Thyroid gland (tissue), 4 donors: ENCODE results near the gene HHATL. TPM values are rescaled to one million over a fixed set of nuclear protein-coding genes. Genes with fewer than 3 reads are reported as not detected.

Experiments
- DNase-seq, 2 donors: peaks; one replicate each; pipeline ENCODE4 v3.0.0-alpha.2; 2019
- H3K27ac ChIP-seq, 3 donors: fragments of 200-600 bp; sonication (generic); 1 replicate in 2 of 3; 2 replicates in 1 of 3; pipeline ENCODE4 v1.5.1; 2016 to 2019; ENCODE audit warnings: mild to moderate bottlenecking in 1 of 3, moderate library complexity in 1 of 3
- H3K27me3 ChIP-seq: fragments of 200-600 bp; sonication (generic); one replicate; pipeline ENCODE4 v1.5.1; 2019
- H3K36me3 ChIP-seq, 2 donors: fragments of 200-600 bp; sonication (generic); one replicate each; pipeline ENCODE4 v1.5.1; 2016 to 2019
- H3K4me1 ChIP-seq, 2 donors: fragments of 200-600 bp; sonication (generic); one replicate each; pipeline ENCODE4 v1.5.1; 2017 to 2019
- H3K4me3 ChIP-seq, 3 donors: fragments of 200-600 bp; sonication (generic); replicated peaks in 1 of 3; 1 replicate in 2 of 3; 2 replicates in 1 of 3; pipeline ENCODE4 v1.5.1; 2016; ENCODE audit warnings: mild to moderate bottlenecking in 1 of 3
- H3K9me3 ChIP-seq: fragments of 200-600 bp; sonication (generic); one replicate; pipeline ENCODE4 v1.5.1; 2017
- POLR2A ChIP-seq, 2 donors: fragments of 450-650 bp; IDR thresholded peaks; one replicate each; pipeline ENCODE4 v1.6.1; 2017; ENCODE audit warnings: antibody characterized with exemption in 2 of 2, mild to moderate bottlenecking in 2 of 2, moderate library complexity in 1 of 2
- WGBS, 2 donors: methylation state at CpG; one replicate each; pipeline ENCODE4 v1.1.5; 2017; 5-methylcytosine and 5-hydroxymethylcytosine counted together
- intact Hi-C: fragments of 100-400 bp; cut with DNase I; formaldehyde crosslinking; loops from one replicate; pipeline ENCODE4 v1.15.1; 2023
- total RNA-seq, 4 donors: library from RNA; depleted of rRNA; stranded (reverse); fragments of >200 nt; gene quantifications; one replicate each; pipeline ENCODE4 v1.2.3, GENCODE V29; 2016
- TF ChIP-seq, protein P1 (sequence below), 6 experiments: fragments of 200-600 bp in 3 of 6; fragments of 450-650 bp in 3 of 6; sonication (generic) in 3 of 6; IDR thresholded peaks; one replicate each; pipeline ENCODE4 v1.5.1; 2016 to 2019; ENCODE audit warnings: antibody characterized with exemption in 6 of 6, mild to moderate bottlenecking in 2 of 6, inconsistent platforms in 1 of 6, moderate library complexity in 1 of 6

The HHATL gene
- total RNA-seq, 4 donors from 2014 or later, result 15.7 to 64.1 (median 32.4) TPM

DNA sequence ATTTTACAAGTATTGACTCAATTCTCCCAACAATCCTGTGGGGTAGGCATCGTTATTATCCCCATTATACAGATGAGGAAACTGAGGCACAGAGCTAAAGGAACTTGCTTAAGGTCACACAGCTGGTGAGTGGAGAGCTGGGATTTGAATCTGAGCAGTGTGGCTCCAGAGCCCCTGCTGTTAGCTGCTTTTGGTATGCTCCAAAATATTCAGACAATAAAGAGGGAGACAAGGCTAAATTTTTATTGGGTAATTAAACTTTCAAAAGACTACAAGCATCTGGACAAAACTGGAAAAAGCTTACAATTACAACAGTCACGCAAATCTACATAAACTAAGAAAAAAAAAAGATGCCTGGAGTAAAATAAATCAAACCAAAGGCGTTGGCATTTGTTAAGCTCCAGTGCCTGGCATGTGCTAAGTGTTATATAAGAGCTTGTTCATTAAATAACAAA is 42.7 kb upstream of the HHATL start:
- 57% methylated on average over 3 of the region's 3 CpGs for WGBS, 2 donors
- intact Hi-C loops, result loop anchor here (10.0 kb wide), 1 partner anchor 141 kb away; the partner anchor contains the start of gene NKTR
- TF ChIP-seq, protein P1, sequence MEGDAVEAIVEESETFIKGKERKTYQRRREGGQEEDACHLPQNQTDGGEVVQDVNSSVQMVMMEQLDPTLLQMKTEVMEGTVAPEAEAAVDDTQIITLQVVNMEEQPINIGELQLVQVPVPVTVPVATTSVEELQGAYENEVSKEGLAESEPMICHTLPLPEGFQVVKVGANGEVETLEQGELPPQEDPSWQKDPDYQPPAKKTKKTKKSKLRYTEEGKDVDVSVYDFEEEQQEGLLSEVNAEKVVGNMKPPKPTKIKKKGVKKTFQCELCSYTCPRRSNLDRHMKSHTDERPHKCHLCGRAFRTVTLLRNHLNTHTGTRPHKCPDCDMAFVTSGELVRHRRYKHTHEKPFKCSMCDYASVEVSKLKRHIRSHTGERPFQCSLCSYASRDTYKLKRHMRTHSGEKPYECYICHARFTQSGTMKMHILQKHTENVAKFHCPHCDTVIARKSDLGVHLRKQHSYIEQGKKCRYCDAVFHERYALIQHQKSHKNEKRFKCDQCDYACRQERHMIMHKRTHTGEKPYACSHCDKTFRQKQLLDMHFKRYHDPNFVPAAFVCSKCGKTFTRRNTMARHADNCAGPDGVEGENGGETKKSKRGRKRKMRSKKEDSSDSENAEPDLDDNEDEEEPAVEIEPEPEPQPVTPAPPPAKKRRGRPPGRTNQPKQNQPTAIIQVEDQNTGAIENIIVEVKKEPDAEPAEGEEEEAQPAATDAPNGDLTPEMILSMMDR (IDR thresholded peaks at IDR 0.05), result no peak
- TF ChIP-seq POLR2A (IDR thresholded peaks at IDR 0.05), result no peak

DNA sequence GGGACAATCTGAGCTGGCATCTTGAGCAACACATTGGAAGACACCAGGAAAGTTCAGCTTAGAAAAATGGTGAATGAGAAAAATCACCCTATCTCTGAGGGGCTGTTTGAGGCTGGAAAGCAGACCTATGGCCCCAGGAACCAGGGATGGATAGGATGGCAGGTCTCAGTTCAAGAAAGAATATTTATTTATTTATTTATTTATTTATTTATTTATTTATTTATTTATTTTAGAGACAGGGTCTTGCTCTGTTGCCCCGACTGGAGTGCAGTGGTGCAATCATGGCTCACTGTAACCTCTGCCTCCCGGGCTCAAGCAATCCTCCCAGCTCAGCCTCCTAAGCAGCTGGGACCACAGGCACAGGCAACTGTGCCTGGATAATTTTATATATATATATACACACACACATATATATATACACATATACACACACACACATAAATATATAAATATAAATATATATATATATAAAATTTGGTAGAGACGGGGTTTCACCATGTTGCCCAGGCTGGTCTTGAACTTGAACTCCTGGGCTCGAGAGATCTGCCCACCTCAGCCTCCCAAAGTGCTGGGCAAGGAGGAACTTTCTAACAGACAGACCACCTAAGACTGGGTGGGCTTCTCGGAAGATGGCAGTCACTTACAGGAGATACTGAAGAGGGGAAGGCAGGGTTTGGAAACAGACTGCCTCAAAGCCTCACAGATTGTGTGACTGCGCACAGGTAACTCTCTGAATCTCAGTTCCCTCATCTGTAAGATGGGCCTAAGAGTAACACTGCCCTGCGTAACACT is 40.8 kb upstream of the HHATL start:
- peak overlapping the region; percentile 27 to 99 (median 57) for H3K27ac ChIP-seq
- TF ChIP-seq, protein P1 (IDR thresholded peaks at IDR 0.05), result no peak
- TF ChIP-seq POLR2A (IDR thresholded peaks at IDR 0.05), result no peak
- DNase-seq, result no peak

More for the DNA sequence above, 42.7 kb upstream of the HHATL start:
- Histone ChIP-seq H3K4me1 (peaks cover 46 to 69% of the 10 kb centered on the region in 2 donors), H3K36me3 (no peaks in the 10 kb centered on the region), H3K27me3 (no peaks in the 10 kb centered on the region), H3K27ac (peak overlapping the region; percentile 87 to 99 (median 98)), H3K4me3 (no peak overlapping the region), H3K9me3 (no peaks in the 10 kb centered on the region)
- DNase-seq, result no peak

DNA sequence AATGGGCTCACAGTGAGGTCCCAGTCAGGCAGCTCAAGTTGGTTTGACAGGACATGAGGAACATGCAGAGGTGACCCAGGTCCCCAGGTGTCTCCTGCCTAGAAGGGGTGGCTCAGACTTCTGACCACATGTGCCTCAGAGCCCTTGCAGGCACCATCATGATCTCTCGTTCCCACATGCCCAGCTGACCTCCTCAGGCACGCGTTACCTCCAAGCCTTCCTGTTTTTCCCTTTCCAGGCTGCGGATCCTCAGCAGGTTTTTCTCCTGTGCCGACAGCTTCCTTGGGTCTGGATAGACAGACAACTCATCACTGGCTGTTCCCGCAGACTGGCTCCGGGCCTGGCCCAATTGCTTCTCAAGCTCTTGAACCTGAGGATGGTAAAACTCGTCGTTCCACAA is 40.1 kb upstream of the HHATL start:
- no peaks in the 10 kb centered on the region for H3K27me3 ChIP-seq
- no peak overlapping the region for H3K4me3 ChIP-seq
- intact Hi-C loops, result loop anchor here (10.0 kb wide), 1 partner anchor 138 kb away; the partner anchor contains the start of gene NKTR
- TF ChIP-seq, protein P1 (IDR thresholded peaks at IDR 0.05), result no peak
- TF ChIP-seq POLR2A (IDR thresholded peaks at IDR 0.05), result no peak
- no peaks in the 10 kb centered on the region for H3K9me3 ChIP-seq
- WGBS, 2 donors, result 92 to 96% methylated on average over 9 of the region's 9 CpGs
- peak overlapping the region in 1 of 3 donors; percentile 89 for H3K27ac ChIP-seq
- H3K36me3 ChIP-seq, result no peaks in the 10 kb centered on the region
- H3K4me1 ChIP-seq, result peaks cover 35 to 56% of the 10 kb centered on the region in 2 donors
- no peak for DNase-seq

More for the DNA sequence above, 40.8 kb upstream of the HHATL start:
- H3K36me3 ChIP-seq, result no peaks in the 10 kb centered on the region
- H3K4me3 ChIP-seq, result no peak overlapping the region
- 96 to 98% methylated on average over 7 of the region's 7 CpGs for WGBS, 2 donors
- H3K27me3 ChIP-seq, result no peaks in the 10 kb centered on the region
- intact Hi-C loops, result loop anchor here (10.0 kb wide), 1 partner anchor 139 kb away; the partner anchor contains the start of gene NKTR
- H3K4me1 ChIP-seq, result peaks cover 35 to 63% of the 10 kb centered on the region in 2 donors
- H3K9me3 ChIP-seq, result no peaks in the 10 kb centered on the region

DNA sequence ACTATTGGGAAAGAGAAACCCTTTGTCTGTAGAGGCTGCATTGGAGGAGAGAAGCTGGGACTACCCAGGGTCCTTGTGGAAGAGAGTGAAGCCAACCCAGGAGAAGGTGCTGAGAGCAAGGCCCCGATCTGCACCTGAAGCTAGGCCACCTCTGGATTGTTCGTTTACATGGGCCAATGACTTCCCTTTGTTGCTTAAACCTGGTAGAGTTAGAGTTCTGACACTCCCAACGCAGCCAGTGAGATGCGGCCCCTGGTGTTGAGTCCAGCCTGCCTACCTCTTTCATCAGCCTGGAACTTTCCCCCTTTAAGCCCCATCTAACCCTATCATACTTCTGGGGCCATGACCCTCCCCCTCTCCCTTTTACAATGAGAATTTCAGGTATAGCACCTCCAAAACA is 39.7 kb upstream of the HHATL start:
- intact Hi-C loops, result loop anchor here (10.0 kb wide), 1 partner anchor 137 kb away; the partner anchor contains the start of gene NKTR
- Histone ChIP-seq H3K4me3 (no peak overlapping the region), H3K9me3 (no peaks in the 10 kb centered on the region), H3K27me3 (no peaks in the 10 kb centered on the region), H3K36me3 (no peaks in the 10 kb centered on the region), H3K4me1 (peaks cover 30 to 52% of the 10 kb centered on the region in 2 donors), H3K27ac (peak overlapping the region in 2 of 3 donors; percentile 81 to 89)
- 90 to 93% methylated on average over 4 of the region's 4 CpGs for WGBS, 2 donors
- no peak for DNase-seq
- TF ChIP-seq, protein P1 (IDR thresholded peaks at IDR 0.05), result no peak
- TF ChIP-seq POLR2A (IDR thresholded peaks at IDR 0.05), result no peak

DNA sequence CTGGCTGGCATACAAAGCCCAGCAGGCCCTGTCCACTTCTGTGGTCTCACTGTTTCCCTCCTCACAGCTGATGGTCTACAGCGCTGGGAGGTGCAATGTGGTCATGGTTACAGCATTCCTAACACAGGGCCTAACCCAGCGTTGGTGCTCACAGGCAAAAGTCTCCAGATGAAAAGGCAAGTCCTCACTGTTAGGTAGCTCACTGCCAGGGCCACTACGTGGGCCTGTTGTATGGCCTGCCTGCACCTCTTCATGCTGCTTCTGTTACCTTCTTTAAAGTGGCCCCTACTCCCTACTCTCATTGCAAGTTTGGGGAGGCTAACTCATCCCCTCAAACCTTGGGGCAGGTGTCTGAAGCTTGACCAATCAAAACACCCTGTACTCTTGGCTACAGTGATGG is 39.2 kb upstream of the HHATL start:
- Histone ChIP-seq H3K27ac (peak overlapping the region; percentile 76 to 89 (median 81)), H3K4me3 (no peak overlapping the region), H3K9me3 (no peaks in the 10 kb centered on the region), H3K4me1 (peaks cover 26 to 47% of the 10 kb centered on the region in 2 donors), H3K36me3 (no peaks in the 10 kb centered on the region), H3K27me3 (no peaks in the 10 kb centered on the region)
- 66 to 76% methylated on average over 3 of the region's 3 CpGs for WGBS, 2 donors
- no peak for TF ChIP-seq POLR2A (IDR thresholded peaks at IDR 0.05)
- TF ChIP-seq, protein P1 (IDR thresholded peaks at IDR 0.05), result no peak
- DNase-seq, result peak in 1 of 2 donors; percentile 41
- intact Hi-C loops, result loop anchor here (10.0 kb wide), 1 partner anchor 137 kb away; the partner anchor contains the start of gene NKTR
